ENCODE data around the gene ACTR1B. TPM values are rescaled to one million over a fixed set of nuclear protein-coding genes. Genes with fewer than 3 reads are reported as not detected.
A peak's percentile ranks its signal among the peaks of the same experiment; 100 is the strongest.
"Not testable (repeated sequence)": the region's sequence is repeated elsewhere in the genome, so short reads cannot be mapped to it uniquely, and the experiment has no call there.

Gene ACTR1B
- total RNA-seq, 1 donor: 92.9 TPM

- DNase-seq (ENCODE audit: low read depth in 2 of 3, low spot score in 2 of 3): no peak
Measured at GRCh38 chr2:97660044-97660774, 3.6 kb downstream of the ACTR1B start.

DNA sequence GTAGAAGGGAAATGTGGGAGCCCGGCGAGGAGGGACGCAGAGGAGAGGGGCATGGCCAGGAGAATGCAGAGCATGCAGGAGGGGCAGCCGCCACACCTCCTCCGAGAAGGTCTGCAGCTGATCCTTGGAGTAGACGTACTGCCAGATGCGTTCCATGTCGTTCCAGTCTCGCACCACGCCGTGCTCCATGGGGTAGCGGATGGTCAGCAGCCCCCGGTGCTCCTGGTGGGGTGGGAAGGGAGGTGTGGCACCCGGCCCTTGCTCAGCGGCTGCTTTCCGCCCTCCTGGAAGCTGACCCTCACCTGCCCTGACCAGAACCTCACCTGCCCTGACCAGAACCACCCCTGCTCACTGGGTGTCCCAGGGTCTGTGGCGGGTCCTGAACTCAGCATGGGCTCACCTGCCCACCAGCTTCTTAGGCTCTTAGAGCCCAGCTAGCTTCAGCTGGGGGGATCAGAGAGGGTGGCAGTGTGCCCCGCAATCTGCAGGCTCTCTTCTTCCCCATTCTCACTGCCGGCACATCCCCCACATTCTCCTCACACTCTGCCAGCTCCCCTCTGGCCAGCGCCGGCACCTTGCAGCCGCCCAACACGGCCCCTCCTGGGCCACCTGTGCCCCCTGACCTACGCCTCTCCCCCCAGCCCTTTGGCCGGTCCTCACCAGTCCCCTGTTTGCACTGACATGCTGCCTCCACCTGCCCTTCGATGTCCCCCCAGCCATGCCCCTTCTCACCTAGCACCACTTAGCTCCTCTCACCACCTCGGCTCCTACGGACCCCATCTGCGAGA lies 4.4 kb downstream of the ACTR1B start:
- DNase-seq (ENCODE audit: low read depth in 2 of 3, low spot score in 2 of 3): no peak

DNA sequence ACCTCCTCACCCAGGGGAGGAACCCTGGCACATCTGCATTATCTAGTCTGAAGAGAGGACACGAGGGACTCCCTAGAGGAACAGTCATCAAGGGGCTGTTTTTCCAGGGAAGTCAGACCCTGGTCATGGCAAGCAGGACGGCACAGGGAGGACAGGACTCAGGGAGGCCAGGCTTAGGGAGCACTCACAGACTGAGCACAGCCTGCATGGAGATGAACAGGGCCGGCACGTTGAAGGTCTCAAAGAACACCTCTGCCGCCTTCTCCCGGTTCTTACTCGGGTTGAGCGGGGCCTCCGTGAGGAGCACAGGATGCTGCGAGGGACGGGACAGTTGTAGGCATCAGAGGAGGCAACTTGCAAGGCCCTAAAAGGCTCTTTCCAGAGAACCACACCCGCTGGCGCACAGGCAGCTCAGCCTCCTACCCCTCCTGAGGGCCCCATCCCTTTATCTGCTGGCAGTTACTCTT lies 5.1 kb downstream of the ACTR1B start:
- no peak for DNase-seq (ENCODE audit: low read depth in 2 of 3, low spot score in 2 of 3)

GRCh38 chr2:97657986-97658690 lies 5.7 kb downstream of the ACTR1B start:
- DNase-seq (ENCODE audit: low read depth in 2 of 3, low spot score in 2 of 3): no peak

DNA sequence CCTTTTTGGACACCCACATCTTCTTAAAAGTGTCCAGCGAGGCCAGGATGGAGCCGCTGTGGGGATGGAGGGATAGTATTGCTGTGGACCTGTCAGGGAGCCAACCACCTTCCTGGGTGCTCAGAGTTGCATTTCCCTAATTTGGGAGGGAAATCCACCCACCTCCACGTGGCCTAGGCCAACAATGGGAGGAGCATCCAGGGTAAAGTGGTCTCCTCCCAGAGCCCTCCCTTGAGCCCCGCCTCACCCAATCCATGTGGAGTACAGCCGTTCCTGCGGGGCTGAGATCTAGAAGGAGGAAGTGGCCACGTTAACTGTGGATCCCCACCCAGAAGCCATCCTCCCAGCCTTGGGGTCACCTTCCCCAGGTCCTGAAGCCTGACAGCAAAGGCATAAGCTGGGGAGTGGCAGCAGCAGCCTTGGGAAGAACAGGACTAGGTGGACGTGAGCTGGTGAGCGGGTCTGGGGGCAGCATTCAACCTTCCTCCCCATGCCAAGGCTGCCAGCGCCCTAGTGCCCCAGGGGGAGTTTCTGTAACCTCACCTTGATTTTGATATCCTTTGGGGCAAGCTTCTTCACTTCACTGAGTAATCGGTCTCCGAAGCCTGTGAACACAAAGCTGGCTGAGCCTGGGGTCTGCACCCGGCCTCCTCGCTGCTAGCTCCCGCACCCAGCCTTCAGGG lies 6.8 kb downstream of the ACTR1B start:
- no peak for DNase-seq (ENCODE audit: low read depth in 2 of 3, low spot score in 2 of 3)

- DNase-seq (ENCODE audit: low read depth in 2 of 3, low spot score in 2 of 3): no peak
Measured at GRCh38 chr2:97656129-97656755, 7.6 kb downstream of the ACTR1B start.

- no peak for DNase-seq (ENCODE audit: low read depth in 2 of 3, low spot score in 2 of 3)
Measured at GRCh38 chr2:97654791-97655190, 9.1 kb downstream of the ACTR1B start.

DNA sequence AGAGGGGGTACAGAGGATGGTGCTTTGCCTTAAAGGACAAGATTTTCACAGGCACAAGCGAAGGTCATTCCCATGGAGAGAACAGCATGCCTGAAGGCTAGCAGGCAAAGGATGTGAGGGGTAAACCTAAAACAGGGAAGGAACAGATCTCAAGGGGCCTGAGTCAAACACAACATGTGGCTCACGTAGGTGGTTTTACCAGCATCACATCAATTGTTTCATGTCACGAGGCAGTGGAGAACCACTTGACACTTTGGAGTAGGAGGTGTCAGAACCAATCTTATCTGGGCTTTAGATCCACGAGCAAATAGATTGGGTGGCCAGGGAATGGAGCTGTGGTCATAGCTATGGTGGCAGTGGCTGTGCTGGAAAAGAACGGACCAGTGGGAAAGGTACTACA lies 9.5 kb downstream of the ACTR1B start:
- DNase-seq (ENCODE audit: low read depth in 2 of 3, low spot score in 2 of 3): no peak

DNA sequence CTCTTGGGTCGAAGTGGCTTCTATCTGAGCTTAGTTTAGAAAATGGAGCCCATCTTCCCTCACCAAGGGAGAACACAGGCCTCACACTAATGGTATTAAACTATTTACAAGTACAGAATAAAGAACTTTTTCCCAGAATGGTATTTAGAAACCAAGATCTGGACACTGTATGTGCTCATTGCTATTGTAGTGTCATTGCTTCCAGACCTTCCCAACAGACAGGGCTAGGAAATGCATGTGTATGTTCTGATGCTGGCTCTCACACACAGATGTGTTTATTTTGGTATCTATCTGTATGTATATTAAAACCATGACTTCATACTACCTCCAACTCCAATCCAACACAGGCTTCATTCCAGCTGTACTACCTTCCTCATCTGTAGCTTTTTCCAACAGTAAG lies 10.0 kb downstream of the ACTR1B start:
- no peak for DNase-seq (ENCODE audit: low read depth in 2 of 3, low spot score in 2 of 3)

DNA sequence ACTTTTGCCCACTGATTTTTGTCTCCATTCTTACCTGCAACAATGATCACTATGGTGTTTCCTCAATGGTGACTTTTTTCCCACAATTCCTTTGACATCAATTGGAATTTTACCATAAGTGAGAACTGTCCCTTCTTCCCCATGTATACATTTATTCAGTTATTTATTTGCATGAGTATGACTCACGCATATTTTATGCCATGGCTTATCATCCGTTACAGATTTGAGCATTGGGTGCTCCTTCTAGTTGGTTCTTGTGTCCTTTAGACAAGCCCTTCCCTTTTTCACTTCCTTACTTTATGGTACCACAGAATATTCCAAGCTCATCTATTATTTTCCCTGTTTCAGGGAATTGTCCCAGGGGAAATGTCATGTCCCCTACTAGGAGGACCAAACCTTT lies 10.4 kb downstream of the ACTR1B start:
- no peak for DNase-seq (ENCODE audit: low read depth in 2 of 3, low spot score in 2 of 3)

- DNase-seq (ENCODE audit: low read depth in 2 of 3, low spot score in 2 of 3): no peak
Measured at GRCh38 chr2:97651114-97651513, 12.7 kb downstream of the ACTR1B start.

DNA sequence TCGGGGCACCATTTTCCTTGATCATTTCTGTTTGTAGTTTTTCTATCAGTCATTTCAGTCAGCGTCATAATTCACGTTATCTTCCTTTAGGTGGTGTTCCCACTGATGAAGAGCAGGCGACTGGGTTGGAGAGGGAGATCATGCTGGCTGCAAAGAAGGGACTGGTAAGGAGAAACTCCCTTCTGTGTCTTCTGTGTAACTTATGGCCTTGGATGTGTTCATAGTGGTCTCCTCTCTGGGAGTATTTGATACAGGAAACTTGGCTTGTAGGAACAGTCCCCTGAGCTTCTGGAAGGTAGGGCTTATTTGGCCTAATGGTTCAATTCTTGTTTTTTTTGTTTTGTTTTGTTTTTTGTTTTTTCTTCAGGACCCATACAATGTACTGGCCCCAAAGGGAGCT lies 16.9 kb downstream of the ACTR1B start:
- no peak for DNase-seq (ENCODE audit: low read depth in 2 of 3, low spot score in 2 of 3)

DNA sequence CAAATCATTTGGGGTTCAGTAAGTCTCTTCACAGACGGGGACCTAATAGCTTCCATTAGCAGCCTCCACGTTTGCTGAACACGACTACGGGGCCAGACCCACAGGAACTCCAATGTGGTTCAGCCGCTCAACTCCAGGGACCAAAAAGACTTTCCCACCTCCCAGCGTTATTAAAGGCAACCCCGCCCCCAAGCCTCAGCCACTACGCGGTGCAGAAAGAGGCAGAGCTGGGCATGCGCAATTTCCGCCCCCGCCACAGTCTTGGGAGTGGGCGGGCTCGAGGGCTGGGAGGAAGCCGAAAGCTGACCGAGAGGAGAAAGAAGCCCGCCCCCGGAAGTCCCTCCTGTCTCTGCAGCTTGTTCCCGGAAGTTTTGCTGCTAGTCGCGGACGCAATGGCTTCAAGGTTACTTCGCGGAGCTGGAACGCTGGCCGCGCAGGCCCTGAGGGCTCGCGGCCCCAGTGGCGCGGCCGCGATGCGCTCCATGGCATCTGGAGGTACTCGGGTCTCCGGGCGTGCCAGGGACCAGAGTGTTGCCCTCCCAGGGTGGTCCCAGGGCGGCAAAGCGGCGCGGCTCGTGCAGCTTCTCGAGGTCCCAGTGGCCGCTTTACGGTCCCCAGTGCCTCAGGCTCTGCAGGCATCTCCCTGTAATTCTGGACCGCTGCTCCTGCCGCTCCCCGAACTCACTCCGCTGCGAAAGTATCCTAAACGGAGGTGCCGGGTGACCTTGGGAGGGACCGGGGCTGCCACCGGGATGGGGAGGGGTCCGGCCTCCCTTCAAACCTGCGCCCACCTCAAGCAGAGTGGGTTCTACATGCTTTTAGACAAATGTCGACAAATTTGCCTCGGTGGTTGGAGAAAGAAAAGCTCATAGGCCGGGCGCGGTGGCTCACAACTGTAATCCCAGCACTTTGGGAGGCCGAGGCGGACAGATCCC lies 17.9 kb downstream of the ACTR1B start, which contains the start of gene COX5B:
TSS of gene COX5B (plus strand) at position 368 of the 935 bp plus-strand sequence. CDS start at position 393, 25 bp downstream.
- DNase-seq (ENCODE audit: low read depth in 2 of 3, low spot score in 2 of 3): peak; percentile 90 to 99 (median 97)

- peak in 1 of 3 donors; percentile 37 for DNase-seq (ENCODE audit: low read depth in 2 of 3, low spot score in 2 of 3)
Measured at GRCh38 chr2:97645112-97645694, 18.6 kb downstream of the ACTR1B start.

GRCh38 chr2:97644023-97644717 lies 19.7 kb downstream of the ACTR1B start:
- DNase-seq (ENCODE audit: low read depth in 2 of 3, low spot score in 2 of 3): no peak

DNA sequence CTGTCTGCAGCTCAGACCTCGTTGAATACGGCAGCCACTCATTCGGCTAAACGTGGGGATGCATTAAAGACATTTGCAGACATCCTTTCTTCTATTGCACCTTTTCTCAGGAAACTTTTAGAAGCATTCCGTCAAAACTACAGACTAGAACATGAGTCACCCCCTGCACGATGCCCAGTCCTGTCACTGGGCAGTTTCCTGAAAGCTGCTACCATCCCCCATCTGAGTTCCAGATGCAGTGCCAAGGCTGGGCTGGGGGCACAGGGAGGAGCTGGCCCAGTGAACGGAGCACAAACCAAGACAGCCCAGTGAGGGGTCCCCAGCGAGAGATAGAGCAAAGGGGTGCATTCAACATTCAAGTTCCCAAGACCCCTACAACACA lies 37.8 kb downstream of the ACTR1B start:
- not testable (repeated sequence) for DNase-seq (ENCODE audit: low read depth in 2 of 3, low spot score in 2 of 3)

DNA sequence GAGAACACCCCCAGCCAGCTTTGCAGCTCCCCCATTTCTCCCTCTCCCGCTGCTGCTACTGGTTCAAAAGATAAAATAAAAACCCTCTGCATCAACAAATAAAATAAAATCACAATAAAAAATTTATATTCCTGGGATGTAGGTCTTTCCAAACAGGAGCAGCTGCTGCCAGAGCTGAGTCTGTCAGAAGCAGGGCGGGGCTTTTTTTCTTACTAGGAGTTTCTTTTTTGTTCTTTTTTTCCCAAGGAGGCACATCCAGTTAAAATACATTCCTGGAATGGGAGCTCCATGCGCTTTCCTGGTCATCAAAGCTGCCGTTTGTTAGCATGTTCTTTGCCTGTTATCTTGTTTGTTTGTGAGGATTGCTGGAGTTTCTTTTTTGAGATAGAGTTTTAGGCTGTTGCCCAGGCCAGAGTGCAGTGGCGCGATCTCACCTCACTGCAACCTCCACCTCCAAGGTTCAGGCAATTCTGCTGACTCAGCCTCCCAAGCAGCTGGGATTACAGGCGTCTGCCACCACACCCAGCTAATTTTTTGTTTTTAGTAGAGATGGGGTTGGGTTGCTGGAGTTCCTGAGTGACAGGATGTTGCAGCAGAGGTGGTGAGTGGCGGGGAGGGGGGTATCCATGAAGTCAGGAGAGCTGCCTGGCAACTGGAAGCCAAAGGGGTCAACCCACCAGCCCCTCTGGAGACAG lies 38.3 kb downstream of the ACTR1B start:
- DNase-seq (ENCODE audit: low read depth in 2 of 3, low spot score in 2 of 3): not testable (repeated sequence)

- not testable (repeated sequence) for DNase-seq (ENCODE audit: low read depth in 2 of 3, low spot score in 2 of 3)
Measured at GRCh38 chr2:97622976-97623375, 40.9 kb downstream of the ACTR1B start.

Data from hematopoietic multipotent progenitor cell (in vitro differentiated cells).